Spleen (tissue), 7 donors: ENCODE results near the gene PODXL.

Source experiments
- POLR2A ChIP-seq, 3 donors: fragments of 450-650 bp; IDR thresholded peaks; one replicate each; pipeline ENCODE4 v1.5.1; 2017; ENCODE audit warnings: antibody characterized with exemption in 3 of 3, mild to moderate bottlenecking in 1 of 3
- TF ChIP-seq, protein P1 (sequence below), 11 experiments: fragments of 200-600 bp in 7 of 11; fragments of 450-650 bp in 4 of 11; sonication (generic) in 4 of 11; IDR thresholded peaks in 8 of 11; conservative IDR thresholded peaks in 3 of 11; 1 replicate in 7 of 11; 2 replicates in 4 of 11; pipeline versions ENCODE4 v1.4.0 to v1.8.0; 2016 to 2021; ENCODE audit warnings: antibody characterized with exemption in 11 of 11, inconsistent platforms in 4 of 11, mild to moderate bottlenecking in 1 of 11
- donor health status: DM: no; HTN: no; CAD: no; lungs with moderate emphysema.
- donor health status: DM: no; HTN: no; CAD: no.
- donor health status: DM: no; HTN: no; CAD: no.

DNA sequence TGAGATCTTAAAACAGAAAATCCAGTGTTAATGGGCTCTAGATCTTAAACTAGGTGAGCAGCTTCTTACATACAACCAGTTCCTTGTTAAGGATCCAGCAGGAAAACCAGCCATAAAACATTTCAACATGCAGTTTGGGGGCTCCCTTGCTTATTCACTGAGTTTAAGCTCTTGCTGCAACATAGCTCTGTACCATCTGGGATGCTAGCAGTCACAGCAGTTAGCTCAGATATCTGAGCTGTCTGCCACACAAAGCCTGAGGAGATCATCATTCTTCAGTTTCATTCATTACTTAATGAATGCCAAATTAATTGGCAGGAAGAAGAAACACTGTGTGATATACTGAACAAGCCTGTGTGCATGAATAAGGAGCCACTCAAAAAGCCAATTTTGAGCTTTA, 62.8 kb downstream of the PODXL start:
- TF ChIP-seq, protein P1, sequence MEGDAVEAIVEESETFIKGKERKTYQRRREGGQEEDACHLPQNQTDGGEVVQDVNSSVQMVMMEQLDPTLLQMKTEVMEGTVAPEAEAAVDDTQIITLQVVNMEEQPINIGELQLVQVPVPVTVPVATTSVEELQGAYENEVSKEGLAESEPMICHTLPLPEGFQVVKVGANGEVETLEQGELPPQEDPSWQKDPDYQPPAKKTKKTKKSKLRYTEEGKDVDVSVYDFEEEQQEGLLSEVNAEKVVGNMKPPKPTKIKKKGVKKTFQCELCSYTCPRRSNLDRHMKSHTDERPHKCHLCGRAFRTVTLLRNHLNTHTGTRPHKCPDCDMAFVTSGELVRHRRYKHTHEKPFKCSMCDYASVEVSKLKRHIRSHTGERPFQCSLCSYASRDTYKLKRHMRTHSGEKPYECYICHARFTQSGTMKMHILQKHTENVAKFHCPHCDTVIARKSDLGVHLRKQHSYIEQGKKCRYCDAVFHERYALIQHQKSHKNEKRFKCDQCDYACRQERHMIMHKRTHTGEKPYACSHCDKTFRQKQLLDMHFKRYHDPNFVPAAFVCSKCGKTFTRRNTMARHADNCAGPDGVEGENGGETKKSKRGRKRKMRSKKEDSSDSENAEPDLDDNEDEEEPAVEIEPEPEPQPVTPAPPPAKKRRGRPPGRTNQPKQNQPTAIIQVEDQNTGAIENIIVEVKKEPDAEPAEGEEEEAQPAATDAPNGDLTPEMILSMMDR (IDR thresholded peaks at IDR 0.05 in 8 of 11, conservative IDR thresholded peaks at IDR 0.05 in 3 of 11): no peak
- no peak for TF ChIP-seq POLR2A (IDR thresholded peaks at IDR 0.05)
